C4-2B (cell line): Measurements from ENCODE around the gene PLGRKT.

Source experiments
- CTCF ChIP-seq: fragments of 450-650 bp; conservative IDR thresholded peaks from 2 replicates; pipeline ENCODE4 v1.5.1; 2017; ENCODE audit warnings: mild to moderate bottlenecking
- ZFX ChIP-seq: fragments of 450-650 bp; IDR thresholded peaks from 2 replicates; pipeline ENCODE4 v1.6.1; 2017

DNA sequence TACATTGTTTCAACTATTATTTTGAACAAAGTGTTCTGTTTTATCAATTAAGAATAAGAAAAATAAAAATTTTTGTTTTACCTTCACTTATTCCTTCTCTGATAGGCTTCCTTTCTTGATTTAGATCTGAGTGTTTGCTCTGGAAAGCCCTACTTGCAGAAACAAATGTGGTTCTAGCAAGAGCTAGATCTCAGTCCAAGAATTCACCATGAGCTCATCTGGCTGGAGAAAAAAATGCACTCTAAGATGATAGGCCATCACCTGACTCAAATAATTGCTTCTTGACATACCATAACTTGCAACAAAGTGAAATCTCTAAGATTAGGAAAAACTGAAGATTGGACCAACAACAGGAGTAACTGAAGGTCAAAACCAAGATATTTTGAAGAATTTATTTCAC lies 126.9 kb downstream of the PLGRKT start:
- no peak for TF ChIP-seq CTCF
- TF ChIP-seq ZFX, result no peak
